8988T (cell line): Measurements from ENCODE around the gene OTOG.

Source experiments
- DNase-seq: peaks from one replicate; pipeline ENCODE4 v3.0.0; 2011

Gene OTOG

DNA sequence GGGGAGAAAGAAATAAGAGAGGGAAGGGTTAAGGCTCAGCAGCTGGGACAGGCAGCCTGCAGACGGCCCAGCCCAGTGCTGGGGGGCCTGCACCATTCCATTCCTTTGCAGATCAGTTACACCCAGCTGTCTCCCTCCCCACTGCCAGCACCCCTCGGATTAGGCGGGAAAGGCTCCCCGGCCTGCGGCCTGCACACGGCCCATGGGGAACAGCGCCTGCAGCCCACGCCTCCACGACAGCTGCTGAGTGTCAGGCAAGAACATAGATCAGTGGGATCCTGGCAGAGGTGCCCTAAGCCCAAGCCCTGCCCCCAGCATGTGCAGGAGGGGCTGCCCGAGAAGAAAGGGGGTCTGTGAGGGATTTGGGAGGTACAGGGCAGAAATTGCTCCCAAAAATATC is 106.6 kb downstream of the OTOG start:
- no peak for DNase-seq

DNA sequence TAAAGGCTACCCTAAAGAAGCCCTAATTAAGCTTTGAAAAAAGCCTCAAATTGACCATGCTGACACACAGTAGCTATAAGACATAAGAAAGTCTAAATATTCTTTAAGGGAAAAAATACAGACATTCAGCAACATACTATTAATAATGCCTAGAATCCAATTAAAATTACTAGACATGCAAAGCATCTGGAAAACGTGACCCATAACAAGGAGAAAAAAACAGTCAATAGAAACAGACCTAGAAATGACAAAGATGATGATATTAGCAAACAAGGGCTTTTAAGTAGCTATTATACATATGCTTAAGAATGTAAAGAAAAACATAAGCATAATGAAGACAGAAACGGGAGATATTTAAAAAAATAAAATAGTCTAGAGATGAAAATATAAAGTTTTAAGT is 108.6 kb downstream of the OTOG start:
- no peak for DNase-seq

DNA sequence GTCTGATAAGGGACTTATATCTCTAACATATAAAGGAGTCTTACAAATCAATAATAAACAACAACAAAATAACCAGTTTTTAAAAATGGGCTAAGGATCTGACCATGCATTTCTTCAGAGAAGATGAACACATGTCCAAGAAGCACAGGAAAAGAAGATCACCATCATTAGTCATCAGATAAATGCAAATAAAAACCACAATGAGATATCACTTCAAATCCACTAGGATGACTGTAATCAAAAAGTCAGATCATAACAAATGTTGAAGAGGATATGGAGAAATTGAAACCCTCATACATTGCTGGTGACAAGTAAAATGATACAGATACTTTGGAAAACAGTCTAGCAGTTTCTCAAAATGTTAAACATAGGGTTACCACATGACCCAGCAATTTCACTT is 111.2 kb downstream of the OTOG start:
- DNase-seq: no peak

DNA sequence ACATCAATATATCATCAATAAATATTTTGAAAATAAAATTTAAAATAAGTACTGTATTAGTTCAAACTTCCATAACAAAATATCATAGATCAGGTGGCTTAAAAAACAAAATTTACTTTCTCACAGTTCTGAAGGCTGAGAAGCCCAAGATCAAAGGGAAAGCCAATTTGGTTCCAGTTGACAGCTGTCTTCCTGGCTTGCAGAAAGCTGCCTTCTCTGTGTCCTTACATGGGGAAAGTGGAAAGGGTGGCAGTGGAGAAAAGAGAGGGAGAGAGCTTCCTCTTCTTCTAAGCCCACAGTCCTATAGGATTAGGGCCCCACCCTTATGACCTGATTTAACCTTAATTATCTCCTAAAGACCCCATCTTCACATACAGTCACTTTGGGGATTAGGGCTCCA is 121.1 kb downstream of the OTOG start:
- DNase-seq: no peak

DNA sequence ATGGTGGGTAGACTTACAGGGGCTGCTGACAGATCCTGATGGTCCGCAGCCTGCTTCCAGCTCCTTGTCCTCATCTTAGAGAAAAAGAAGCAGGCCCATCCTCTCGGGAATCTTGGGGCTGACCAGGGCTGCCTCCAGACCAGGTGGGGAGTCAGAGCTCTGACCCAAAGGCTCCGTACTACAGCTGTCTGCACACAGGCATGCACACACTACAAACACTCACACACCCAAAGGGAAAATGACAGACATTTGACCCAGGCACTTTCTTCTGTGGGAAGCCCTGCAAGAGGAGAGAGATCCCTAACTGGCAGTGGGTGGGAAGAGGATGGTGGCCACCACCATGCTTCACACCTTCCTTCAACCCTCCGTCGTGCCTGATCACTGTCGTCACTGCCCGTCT is 125.4 kb downstream of the OTOG start:
- DNase-seq: no peak

DNA sequence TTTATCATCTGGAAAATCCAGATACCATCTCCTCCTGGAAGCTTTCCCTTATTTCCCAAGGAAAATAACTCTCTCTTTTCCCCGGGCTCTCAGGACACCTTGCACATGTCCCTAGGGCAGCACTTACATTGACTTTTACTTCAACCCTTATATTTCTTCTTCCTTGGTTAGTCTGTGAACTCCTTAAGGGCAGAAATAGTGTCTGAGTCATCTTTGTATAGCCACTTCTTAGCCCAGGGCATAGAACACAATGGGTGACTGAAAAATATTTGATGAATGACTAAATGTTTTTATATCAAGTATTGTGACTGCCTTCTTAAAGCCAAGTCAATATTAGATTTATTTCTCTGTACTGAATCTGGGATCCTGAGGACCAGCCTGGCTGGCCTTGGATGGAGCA is 126.9 kb downstream of the OTOG start:
- no peak for DNase-seq

DNA sequence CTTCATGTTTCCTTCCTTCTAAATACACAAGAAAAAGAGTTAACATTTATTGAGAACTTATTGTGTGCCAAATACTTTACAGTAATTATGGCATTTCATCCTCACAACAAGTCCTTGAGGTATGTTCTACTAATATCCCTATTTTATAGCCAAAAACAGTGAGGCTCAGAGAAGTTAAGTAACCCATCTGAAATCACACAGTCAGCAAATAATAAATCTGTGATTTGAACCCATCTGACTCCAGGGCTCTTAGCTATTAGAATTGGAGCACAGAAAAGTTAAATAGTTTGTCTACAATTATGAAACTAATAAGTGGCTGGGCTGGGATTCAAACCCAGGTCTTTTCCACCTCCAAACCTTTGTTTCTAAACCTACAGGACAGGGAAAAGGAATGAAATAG is 135.8 kb downstream of the OTOG start:
- DNase-seq: no peak

DNA sequence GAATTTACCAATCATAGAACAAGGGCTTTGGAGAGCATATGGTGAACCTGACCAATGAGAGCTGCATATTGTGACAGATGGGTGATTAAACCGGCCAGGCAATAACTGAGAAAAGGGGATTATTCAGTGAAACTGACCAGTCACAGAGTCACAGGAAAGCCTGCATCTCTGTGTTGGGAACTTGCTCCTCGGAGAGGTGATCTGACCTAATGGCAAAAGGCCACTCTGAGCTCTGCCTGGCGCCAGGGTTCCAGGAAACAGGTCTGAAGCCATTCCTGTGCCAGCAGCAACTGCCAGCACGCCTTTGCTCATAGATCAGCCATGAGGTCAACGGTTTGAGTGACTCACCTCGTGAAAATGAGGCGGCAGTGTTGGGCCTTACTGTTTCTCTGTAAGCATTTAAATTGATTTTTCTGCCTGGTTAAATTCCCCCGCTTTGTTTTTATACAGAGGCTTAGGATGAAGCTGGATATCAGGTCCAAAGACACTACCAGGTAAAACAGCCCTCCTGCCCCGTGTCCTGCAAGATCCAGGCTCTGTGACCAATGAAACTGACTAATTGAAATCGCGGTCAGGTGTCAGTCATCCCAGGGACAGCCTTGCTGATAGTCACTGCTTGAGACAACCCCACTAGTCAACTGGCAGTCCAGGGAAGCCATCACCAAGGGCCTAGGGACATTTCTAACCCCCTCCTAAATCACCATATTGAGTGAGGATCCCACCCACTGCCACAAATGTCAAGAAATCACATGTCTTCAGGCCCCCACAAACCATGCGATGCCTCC is 136.5 kb downstream of the OTOG start:
- DNase-seq: no peak

DNA sequence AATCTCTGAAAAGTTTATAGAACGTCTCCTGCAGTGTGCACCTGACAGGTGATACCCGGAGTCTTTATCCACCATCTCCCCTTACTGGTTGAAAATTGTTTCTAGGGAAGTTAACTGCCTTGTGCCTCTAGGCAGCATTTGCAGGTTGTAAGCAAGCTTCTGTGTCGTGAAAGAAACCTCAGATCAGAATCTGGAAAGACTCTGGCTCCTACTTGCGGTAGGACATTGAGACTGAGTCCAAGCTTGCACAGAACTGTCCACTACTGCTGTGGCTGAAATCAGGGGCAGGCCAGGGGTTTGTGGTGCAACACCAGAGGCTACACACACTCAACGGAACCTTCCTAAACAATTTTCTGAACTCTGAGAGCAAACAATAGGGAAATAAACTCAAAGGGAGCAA is 137.5 kb downstream of the OTOG start:
- no peak for DNase-seq

DNA sequence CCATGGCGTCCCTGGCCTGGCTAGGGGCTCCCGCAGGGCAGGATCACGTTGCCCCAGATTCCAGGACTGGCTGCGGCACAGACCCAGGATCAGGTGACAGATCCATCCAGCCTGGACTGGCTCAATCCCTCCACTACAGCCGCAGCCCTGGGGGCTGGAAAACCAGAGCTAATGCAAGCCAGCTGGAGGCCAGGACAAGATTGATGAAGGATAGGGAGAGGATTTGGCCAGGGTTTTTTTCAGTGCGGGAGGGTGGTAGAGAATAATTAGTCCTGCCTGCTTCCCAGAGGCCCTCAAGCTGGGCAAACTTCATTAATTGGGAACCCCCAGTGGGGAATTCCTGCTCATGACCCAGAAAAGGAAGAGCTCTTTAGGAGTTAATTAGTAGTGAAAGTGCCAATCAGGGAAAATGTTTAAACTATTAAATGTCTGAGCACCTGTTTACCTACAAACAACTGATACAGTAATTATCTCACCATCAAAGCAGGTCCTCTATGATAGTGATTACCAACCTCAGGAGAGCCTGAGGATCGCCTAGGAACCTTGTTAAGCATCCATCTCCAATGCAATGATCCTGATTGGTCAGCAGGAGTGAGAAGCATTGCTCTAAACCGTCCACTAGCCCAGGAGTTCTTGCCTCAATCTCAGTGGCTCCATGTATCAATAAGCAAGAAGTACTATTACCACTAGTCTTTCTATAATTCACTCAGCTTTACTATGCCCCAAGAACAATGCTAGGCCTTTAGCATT is 139.3 kb downstream of the OTOG start:
- no peak for DNase-seq

DNA sequence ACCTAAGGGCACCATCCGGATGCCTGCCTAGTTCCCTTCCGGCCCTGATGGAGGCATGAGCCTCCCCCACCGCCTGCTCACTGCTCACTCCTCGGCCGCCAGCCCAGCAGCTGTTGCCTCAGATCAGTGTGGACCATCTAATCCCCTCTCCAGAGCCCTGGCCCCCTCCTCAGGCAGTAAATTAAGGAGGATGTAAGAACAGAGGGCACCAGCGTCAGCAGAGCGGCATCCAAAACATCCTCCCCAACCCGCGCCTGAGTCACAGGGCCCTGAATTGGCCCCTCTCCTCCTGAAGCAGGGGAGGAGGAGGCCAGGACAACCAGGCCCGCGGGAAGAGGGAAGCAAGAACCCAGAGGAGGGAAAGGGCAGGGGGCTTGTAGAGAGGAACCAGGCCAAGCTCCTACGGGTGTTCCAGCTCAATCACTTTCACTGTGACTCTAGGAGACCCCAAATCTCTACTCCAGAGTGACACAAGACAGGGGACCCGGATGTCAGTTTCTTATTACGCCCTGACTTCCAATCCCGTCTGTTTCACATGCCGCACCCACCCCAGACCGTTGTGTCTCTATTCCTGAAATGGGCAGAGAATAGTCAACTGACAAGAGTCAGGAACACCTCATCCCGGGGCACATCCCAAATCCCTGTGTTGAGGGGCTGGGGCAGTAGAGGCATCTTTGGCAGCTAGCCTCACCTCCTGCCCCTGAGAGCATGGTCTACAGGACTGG is 141.0 kb downstream of the OTOG start:
- no peak for DNase-seq

DNA sequence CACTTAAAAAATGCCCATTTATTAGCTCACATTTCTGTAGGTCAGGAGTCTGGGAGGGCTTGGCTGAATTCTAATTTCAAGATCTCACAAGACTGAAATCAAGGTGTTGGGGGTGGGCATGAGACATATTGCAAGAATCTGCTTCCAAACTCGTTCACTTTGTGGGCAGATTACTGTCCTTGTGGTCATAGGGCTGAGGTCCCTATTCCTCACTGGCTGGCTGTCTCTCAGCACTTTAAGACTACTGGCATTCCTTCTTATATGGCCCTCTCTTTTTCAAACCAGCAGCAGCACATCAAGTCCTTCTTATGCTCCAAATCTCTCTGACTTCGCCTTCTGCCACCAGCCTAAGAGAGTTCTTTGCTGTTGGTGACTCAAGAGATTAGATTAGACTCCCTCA is 144.5 kb downstream of the OTOG start:
- no peak for DNase-seq

DNA sequence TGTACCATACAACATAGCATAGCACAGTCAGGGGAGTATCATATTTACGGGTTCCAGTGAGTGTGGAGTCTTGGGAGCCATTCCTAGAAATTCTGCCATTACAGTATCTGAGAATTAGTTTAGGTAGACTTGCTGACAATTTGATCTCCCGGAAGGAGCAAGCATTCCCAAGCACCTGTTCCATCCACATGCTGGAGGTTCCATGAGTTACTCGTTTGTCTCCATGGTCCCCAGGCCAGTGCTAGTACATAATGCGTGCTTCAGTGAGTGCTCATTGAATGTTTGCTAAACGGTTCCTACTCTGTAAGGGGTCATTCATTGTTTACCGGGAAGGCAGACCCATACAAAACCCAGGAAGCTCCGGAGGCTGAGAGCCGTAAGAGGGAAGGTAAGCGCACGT is 144.9 kb downstream of the OTOG start:
- no peak for DNase-seq

DNA sequence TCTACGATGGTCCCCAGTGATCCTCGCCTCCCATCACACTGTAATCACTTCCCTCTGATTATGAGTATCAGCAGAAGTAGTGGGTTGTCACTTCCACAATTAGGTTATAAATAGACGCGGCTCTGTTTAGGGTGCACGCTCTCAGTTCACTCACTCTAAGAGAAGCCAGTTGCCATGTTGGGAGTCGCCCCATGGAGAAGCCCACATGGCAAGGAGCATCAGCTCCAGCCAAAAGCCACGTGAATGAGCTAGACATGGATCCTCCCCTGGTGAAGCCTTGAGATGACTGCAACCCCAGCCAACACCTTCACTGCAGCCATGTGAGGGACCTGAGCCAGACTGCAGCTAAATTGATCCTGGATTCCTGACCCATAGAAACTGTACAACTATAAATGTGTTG is 145.9 kb downstream of the OTOG start:
- no peak for DNase-seq

DNA sequence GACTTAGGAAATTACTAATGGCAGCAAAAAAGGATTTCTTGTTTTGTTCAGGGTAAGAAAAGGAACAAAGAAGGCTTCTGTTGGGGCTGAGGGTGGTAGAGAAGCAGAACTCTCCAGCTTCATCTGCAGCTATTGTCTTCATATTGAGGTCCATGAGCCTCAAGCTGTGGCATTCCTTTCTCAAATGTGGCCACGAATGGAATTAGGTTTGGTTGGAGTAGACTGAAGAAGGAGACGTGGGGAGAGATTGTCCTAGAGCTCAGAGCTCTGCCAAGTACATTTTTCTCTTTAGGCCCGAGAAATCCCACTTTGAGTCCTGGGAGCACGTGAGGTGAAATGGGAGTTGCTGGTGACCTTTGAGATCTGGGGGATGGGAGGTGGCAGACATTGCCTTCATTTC is 146.5 kb downstream of the OTOG start:
- DNase-seq: no peak

DNA sequence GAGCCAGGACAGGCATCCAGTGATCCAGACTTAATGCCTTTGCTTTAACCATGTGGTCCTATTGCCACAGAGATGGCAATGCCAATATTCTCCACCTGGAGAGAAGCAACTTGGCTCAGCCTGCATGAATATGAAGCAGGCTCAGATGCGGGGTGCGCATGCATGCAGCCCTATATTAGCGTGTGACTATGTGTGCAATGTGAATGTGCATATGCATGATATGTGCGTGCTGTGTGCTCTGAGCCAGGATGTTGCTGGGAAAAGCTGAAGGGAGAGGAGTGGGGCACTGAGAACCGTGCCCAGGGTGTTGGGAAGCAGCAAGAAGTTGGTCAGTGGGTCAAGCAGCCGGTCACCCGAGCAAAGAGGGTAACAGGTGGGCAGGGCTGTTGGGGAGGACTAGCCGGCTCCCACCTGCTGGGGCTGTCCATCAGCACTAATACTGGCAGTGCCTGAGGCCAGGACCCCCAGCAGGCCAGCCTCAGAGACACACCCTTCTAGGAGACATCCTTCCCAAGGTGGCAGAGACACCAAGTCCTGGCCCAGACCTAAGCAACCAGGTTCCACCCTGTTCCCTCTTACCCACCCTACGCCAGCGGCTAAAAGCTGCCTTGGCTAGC is 147.5 kb downstream of the OTOG start:
- DNase-seq: no peak

DNA sequence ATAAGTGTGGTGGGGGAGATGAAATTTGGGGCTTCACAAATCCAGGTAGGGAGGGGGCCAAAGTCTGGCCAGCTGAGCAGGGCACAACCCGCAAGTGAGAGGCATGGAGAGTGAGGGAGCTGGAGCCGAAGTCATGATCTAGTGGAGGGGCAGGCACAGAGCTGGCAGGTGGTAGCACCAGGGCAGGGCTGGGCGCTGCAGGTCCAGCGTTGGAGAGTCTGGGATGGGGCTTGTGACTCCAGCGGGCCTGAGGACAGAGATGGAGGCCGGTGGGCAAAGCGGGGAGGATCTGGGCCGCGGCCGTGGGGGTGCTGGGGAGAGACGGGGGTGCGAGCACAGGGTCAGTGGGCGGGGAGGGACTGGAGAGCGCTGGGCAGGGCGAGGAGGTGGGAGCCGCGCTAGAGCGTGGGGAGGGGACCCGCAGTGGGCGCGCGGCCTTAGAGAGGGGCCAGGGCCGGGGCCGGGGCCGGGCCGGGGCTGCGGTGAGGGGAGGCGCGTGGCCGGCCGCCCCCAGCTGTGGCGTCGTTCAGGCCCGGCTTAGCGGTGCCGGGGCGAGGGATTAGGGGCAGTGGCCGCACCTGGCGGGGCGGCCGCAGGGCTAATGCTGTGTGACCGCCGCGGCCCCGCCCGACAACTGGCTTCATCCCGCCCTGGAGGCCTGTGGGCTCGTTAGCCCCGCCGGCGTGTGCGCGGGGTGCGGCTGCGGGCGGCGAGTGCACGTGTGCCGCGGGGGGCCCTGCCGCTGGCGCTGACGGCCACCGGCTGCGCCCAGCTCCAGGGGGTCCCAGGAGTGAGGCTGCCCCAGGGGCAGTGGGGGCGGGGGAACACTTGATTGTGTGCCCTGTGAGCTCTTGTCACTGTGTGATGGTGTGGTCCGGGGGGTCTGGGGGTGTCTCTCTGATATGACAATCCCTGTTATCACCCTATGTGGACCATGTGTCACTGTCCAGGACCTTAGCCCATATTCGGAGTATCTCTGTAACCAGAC is 148.7 kb downstream of the OTOG start:
- no peak for DNase-seq

DNA sequence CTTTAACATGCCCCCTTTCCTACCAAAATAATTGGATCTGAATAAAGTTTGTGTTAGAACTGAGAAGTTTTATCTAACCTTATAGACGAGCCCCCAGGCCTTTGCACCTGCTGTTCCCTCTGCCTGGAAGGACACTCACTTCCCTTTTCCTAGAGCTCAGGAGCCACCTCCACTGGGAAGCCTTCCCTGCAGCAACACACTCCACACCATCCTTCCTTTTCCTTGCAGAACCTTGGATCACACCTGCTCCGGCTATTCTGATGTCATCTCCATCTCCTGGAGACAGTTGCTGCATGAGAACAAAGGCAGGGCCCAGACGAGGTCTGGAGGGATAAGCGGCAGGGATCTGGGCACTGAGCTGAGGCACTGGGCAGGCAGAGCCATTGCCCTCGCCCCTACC is 149.7 kb downstream of the OTOG start:
- no peak for DNase-seq
